OCI-LY7 (cell line): ENCODE data around the gene FMNL2. TPM values are rescaled to one million over a fixed set of nuclear protein-coding genes. Genes with fewer than 3 reads are reported as not detected.

Source experiments
- BruUV-seq: library from RNA; stranded (reverse); fragments of 400-500 nt; replicated peaks from 2 replicates; lab custom pipeline; 2021; lab: Mats Ljungman, UMichigan
- CTCF ChIA-PET: fragments of 300-600 bp; sonication (Branson Sonifier 250); formaldehyde crosslinking; loops from one replicate; lab custom pipeline; 2022; ENCODE audit warnings: antibody characterized with exemption; ENCODE audit not compliant: unreplicated experiment; lab: Charles Lee
- POLR2A ChIA-PET: fragments of 300-600 bp; sonication (Branson Sonifier 250); formaldehyde crosslinking; loops from one replicate; lab custom pipeline; 2022; ENCODE audit warnings: antibody characterized with exemption; lab: Charles Lee
- DNase-seq: peaks from one replicate; pipeline ENCODE4 v3.0.0-alpha.2; 2015; ENCODE audit warnings: low spot score
- H2AFZ ChIP-seq: fragments of 200-600 bp; sonication (generic), shearing (Covaris generic); 2 replicates; pipeline ENCODE4 v1.6.1; 2014; ENCODE audit warnings: mild to moderate bottlenecking, antibody characterized with exemption, low read length, moderate library complexity
- H3K27ac ChIP-seq: fragments of 200-600 bp; sonication (generic); 2 replicates; pipeline ENCODE4 v1.5.1; 2014; ENCODE audit warnings: mixed run types, low read depth, mild to moderate bottlenecking, moderate library complexity, low read length, inconsistent platforms; ENCODE audit not compliant: poor library complexity, severe bottlenecking
- H3K36me3 ChIP-seq: fragments of 200-600 bp; sonication (generic); 2 replicates; pipeline ENCODE4 v1.6.1; 2014; ENCODE audit warnings: mild to moderate bottlenecking, antibody characterized with exemption, low read length, moderate library complexity, mixed read lengths; ENCODE audit not compliant: insufficient read depth
- H3K4me1 ChIP-seq: fragments of 200-600 bp; sonication (generic); 2 replicates; pipeline ENCODE4 v1.5.1; 2014; ENCODE audit warnings: mild to moderate bottlenecking, low read length; ENCODE audit not compliant: insufficient read depth, poor library complexity, severe bottlenecking
- H3K4me2 ChIP-seq: fragments of 200-600 bp; sonication (generic); 2 replicates; pipeline ENCODE4 v1.6.1; 2014; ENCODE audit warnings: mild to moderate bottlenecking, low read length
- H3K4me3 ChIP-seq: fragments of 200-600 bp; sonication (generic); 2 replicates; pipeline ENCODE4 v1.5.1; 2014; ENCODE audit warnings: mild to moderate bottlenecking, low read depth, low read length; ENCODE audit not compliant: poor library complexity, severe bottlenecking
- H3K79me2 ChIP-seq: fragments of 200-600 bp; sonication (generic); 2 replicates; pipeline ENCODE4 v1.6.1; 2016; ENCODE audit warnings: low read depth, mild to moderate bottlenecking, low read length, moderate library complexity, mixed read lengths; ENCODE audit not compliant: insufficient read depth
- H3K9me2 ChIP-seq: fragments of 200-600 bp; sonication (generic); 2 replicates; pipeline ENCODE4 v1.6.1; 2016; ENCODE audit warnings: mild to moderate bottlenecking, low read length, mixed read lengths; ENCODE audit not compliant: insufficient read depth
- H3K9me3 ChIP-seq: fragments of 200-600 bp; sonication (generic); 2 replicates; pipeline ENCODE4 v1.6.1; 2014; ENCODE audit warnings: mild to moderate bottlenecking, mixed run types, low read length, mixed read lengths
- H4K20me1 ChIP-seq: fragments of 200-600 bp; sonication (generic); 2 replicates; pipeline ENCODE4 v1.6.1; 2014; ENCODE audit warnings: mild to moderate bottlenecking, antibody characterized with exemption, low read length, moderate library complexity, mixed read lengths; ENCODE audit not compliant: insufficient read depth
- EZH2phosphoT487 ChIP-seq: fragments of 200-600 bp; sonication (generic); IDR thresholded peaks from 2 replicates; pipeline ENCODE4 v1.6.1; 2018; ENCODE audit warnings: low read depth, borderline replicate concordance, mild to moderate bottlenecking, mixed run types, antibody characterized with exemption, low read length, moderate library complexity, mixed read lengths
- intact Hi-C: fragments of 100-400 bp; cut with micrococcal nuclease; formaldehyde crosslinking; loops from one replicate; pipeline ENCODE4 v1.10.0; 2022; ENCODE audit not compliant: unreplicated experiment
- total RNA-seq, 2 experiments: library from RNA; depleted of rRNA in 1 of 2; stranded (reverse); fragments of >200 nt in 1 of 2; shearing (Covaris generic) in 1 of 2; gene quantifications; 2 replicates each; pipeline ENCODE4 v1.2.3, GENCODE V29; 2014 to 2022
- TF ChIP-seq, protein P1 (sequence below): fragments of 200-600 bp; sonication (generic); conservative IDR thresholded peaks from 2 replicates; pipeline ENCODE4 v1.5.1; 2014; ENCODE audit warnings: mild to moderate bottlenecking, antibody characterized with exemption, low read length, moderate library complexity, mixed read lengths

Gene FMNL2
- total RNA-seq, 2 experiments from 2014 or later, result 0.03 to 0.21 TPM

GRCh38 chr2:152450176-152450575, 115.2 kb downstream of the FMNL2 start:
- Histone ChIP-seq H3K9me3 (no peaks in the 10 kb centered on the region), H2AFZ (no peak overlapping the region), H3K27ac (no peak overlapping the region), H3K4me3 (no peak overlapping the region), H3K36me3 (no peaks in the 10 kb centered on the region), H4K20me1 (no peaks in the 10 kb centered on the region), H3K9me2 (no peaks in the 10 kb centered on the region), H3K4me2 (no peak overlapping the region), H3K79me2 (no peaks in the 10 kb centered on the region), H3K4me1 (no peaks in the 10 kb centered on the region)
- TF ChIP-seq, protein P1, sequence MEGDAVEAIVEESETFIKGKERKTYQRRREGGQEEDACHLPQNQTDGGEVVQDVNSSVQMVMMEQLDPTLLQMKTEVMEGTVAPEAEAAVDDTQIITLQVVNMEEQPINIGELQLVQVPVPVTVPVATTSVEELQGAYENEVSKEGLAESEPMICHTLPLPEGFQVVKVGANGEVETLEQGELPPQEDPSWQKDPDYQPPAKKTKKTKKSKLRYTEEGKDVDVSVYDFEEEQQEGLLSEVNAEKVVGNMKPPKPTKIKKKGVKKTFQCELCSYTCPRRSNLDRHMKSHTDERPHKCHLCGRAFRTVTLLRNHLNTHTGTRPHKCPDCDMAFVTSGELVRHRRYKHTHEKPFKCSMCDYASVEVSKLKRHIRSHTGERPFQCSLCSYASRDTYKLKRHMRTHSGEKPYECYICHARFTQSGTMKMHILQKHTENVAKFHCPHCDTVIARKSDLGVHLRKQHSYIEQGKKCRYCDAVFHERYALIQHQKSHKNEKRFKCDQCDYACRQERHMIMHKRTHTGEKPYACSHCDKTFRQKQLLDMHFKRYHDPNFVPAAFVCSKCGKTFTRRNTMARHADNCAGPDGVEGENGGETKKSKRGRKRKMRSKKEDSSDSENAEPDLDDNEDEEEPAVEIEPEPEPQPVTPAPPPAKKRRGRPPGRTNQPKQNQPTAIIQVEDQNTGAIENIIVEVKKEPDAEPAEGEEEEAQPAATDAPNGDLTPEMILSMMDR, result no peak
- no peak for TF ChIP-seq EZH2phosphoT487
- DNase-seq, result no peak
- POLR2A ChIA-PET, result no interaction called here
- intact Hi-C loops, result no loop called here
- BruUV-seq, result no TSS peak
- CTCF ChIA-PET, result no interaction called here

- intact Hi-C loops, result no loop called here
- no peak for DNase-seq
- Histone ChIP-seq H3K79me2 (no peaks in the 10 kb centered on the region), H3K4me3 (no peak overlapping the region), H3K9me2 (no peaks in the 10 kb centered on the region), H2AFZ (no peak overlapping the region), H3K4me1 (no peaks in the 10 kb centered on the region), H3K36me3 (no peaks in the 10 kb centered on the region), H3K4me2 (no peak overlapping the region), H3K27ac (no peak overlapping the region), H3K9me3 (no peaks in the 10 kb centered on the region), H4K20me1 (no peaks in the 10 kb centered on the region)
- TF ChIP-seq, protein P1, result no peak
- no peak for TF ChIP-seq EZH2phosphoT487
- ChIA-PET CTCF (no interaction called here), POLR2A (no interaction called here)
- no TSS peak for BruUV-seq
These were observed 117.4 kb downstream of the FMNL2 start for GRCh38 chr2:152452256-152452973.

- Histone ChIP-seq H3K9me3 (no peaks in the 10 kb centered on the region), H3K4me1 (no peaks in the 10 kb centered on the region), H3K27ac (no peak overlapping the region), H3K4me3 (no peak overlapping the region), H3K4me2 (no peak overlapping the region), H3K36me3 (no peaks in the 10 kb centered on the region), H2AFZ (no peak overlapping the region), H4K20me1 (no peaks in the 10 kb centered on the region), H3K9me2 (no peaks in the 10 kb centered on the region), H3K79me2 (no peaks in the 10 kb centered on the region)
- ChIA-PET CTCF (no interaction called here), POLR2A (no interaction called here)
- intact Hi-C loops, result no loop called here
- no TSS peak for BruUV-seq
- DNase-seq, result no peak
- TF ChIP-seq, protein P1, result no peak
- TF ChIP-seq EZH2phosphoT487, result no peak
These were observed 118.3 kb downstream of the FMNL2 start for GRCh38 chr2:152453129-152453911.
